Measurements from ENCODE around the gene LAMC2. TPM values are rescaled to one million over a fixed set of nuclear protein-coding genes. Genes with fewer than 3 reads are reported as not detected.

LAMC2 gene
- total RNA-seq, 4 donors from 2014 or later, result 11.2 to 32.6 (median 14.9) TPM

DNA sequence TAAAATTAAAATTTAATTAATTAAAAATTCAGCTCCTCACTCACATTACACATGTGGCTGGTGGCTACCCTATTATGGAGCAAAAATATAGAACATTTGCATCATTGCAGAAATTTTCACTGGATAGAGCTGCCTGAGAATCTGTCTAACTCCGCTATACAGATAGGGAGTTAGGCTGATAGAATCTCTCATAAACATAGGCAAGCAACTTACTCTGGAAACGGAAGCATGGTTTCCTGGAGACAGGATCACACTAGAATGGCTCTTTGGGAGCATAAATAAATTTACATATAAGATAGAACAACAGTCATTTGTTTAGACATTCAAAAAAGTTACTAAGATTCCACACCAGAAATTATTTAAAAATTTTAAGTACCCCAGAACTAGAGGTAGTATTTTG, 12.2 kb upstream of the LAMC2 start:
- Histone ChIP-seq H3K27ac (replicated peaks in 1 of 4) (no peak overlapping the region), H3K9me3 (no peaks in the 10 kb centered on the region), H3K4me1 (peaks cover 0 to 15% (median 9%) of the 10 kb centered on the region in 4 donors), H3K4me3 (no peak overlapping the region), H3K27me3 (no peaks in the 10 kb centered on the region), H3K36me3 (no peaks in the 10 kb centered on the region)
- intact Hi-C loops (cut with DNase I), result no loop called here
- WGBS, result 72% methylated on average over 2 of the region's 2 CpGs
- DNase-seq (ENCODE audit: extremely low spot score), result no peak
- TF ChIP-seq, protein P1, sequence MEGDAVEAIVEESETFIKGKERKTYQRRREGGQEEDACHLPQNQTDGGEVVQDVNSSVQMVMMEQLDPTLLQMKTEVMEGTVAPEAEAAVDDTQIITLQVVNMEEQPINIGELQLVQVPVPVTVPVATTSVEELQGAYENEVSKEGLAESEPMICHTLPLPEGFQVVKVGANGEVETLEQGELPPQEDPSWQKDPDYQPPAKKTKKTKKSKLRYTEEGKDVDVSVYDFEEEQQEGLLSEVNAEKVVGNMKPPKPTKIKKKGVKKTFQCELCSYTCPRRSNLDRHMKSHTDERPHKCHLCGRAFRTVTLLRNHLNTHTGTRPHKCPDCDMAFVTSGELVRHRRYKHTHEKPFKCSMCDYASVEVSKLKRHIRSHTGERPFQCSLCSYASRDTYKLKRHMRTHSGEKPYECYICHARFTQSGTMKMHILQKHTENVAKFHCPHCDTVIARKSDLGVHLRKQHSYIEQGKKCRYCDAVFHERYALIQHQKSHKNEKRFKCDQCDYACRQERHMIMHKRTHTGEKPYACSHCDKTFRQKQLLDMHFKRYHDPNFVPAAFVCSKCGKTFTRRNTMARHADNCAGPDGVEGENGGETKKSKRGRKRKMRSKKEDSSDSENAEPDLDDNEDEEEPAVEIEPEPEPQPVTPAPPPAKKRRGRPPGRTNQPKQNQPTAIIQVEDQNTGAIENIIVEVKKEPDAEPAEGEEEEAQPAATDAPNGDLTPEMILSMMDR (IDR thresholded peaks at IDR 0.05), result no peak
- no peak for TF ChIP-seq POLR2A (IDR thresholded peaks at IDR 0.05; ENCODE audit: low read depth)
- TF ChIP-seq EP300 (IDR thresholded peaks at IDR 0.05), result no peak
- TF ChIP-seq POLR2AphosphoS5 (IDR thresholded peaks at IDR 0.05), result no peak

DNA sequence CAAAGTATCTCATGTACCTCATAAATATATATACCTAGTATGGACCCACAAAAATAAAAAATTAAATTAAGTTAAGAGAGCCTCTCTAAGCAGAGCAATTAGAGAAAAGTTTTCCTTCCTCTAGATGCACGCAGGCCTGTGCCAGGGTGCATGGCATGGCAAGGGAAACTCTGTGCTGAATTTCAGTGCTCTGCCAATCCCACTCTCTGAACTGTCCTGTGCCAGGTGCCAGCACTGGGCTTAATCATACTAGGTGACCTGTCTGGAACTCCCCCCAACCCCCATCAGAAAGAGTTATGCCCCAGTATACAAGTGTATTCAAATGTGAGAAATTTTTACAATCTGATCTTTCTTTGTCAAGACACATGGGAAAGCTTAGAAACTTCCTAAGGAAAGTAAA, 10.4 kb upstream of the LAMC2 start:
- H3K4me3 ChIP-seq, result no peak overlapping the region
- intact Hi-C loops (cut with DNase I), result no loop called here
- no peak for DNase-seq (ENCODE audit: extremely low spot score)
- TF ChIP-seq, protein P1 (IDR thresholded peaks at IDR 0.05), result no peak
- TF ChIP-seq EP300 (IDR thresholded peaks at IDR 0.05) (no peak), POLR2AphosphoS5 (IDR thresholded peaks at IDR 0.05) (no peak), POLR2A (IDR thresholded peaks at IDR 0.05; ENCODE audit: low read depth) (no peak)
- peaks cover 7 to 31% (median 24%) of the 10 kb centered on the region in 4 donors for H3K4me1 ChIP-seq
- no peaks in the 10 kb centered on the region for H3K36me3 ChIP-seq
- no peaks in the 10 kb centered on the region for H3K27me3 ChIP-seq
- H3K27ac ChIP-seq (replicated peaks in 1 of 4), result no peak overlapping the region
- H3K9me3 ChIP-seq, result no peaks in the 10 kb centered on the region
- WGBS, result 94% methylated on average over 1 of the region's 1 CpG

DNA sequence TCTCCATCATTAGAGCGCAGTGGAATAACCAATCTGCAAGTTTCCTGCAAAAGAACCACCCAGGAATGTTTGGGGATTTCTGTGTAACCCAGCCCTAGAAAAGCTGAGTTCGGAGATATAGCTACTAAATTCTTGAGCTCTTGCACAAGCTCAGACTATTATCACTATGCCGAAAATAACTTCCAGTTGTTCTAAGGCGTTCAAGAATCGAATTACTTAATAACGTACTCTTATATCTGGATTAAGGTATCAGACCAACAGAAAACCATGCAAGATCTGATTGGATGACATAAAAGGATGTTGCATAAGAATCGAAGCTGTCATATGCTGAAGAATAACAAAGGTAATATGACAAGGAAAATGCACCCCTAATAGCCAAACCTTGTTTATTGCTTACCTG, 7.5 kb upstream of the LAMC2 start:
- TF ChIP-seq EP300 (IDR thresholded peaks at IDR 0.05), result no peak
- TF ChIP-seq POLR2A (IDR thresholded peaks at IDR 0.05; ENCODE audit: low read depth), result no peak
- TF ChIP-seq, protein P1 (IDR thresholded peaks at IDR 0.05), result no peak
- no peak for TF ChIP-seq POLR2AphosphoS5 (IDR thresholded peaks at IDR 0.05)
- intact Hi-C loops (cut with DNase I), result no loop called here
- no peaks in the 10 kb centered on the region for H3K27me3 ChIP-seq
- 64% methylated on average over 7 of the region's 7 CpGs for WGBS
- no peak for DNase-seq (ENCODE audit: extremely low spot score)
- H3K27ac ChIP-seq (replicated peaks in 1 of 4), result no peak overlapping the region
- no peak overlapping the region for H3K4me3 ChIP-seq
- no peaks in the 10 kb centered on the region for H3K9me3 ChIP-seq
- H3K4me1 ChIP-seq, result peaks cover 15 to 41% (median 35%) of the 10 kb centered on the region in 4 donors
- no peaks in the 10 kb centered on the region for H3K36me3 ChIP-seq

DNA sequence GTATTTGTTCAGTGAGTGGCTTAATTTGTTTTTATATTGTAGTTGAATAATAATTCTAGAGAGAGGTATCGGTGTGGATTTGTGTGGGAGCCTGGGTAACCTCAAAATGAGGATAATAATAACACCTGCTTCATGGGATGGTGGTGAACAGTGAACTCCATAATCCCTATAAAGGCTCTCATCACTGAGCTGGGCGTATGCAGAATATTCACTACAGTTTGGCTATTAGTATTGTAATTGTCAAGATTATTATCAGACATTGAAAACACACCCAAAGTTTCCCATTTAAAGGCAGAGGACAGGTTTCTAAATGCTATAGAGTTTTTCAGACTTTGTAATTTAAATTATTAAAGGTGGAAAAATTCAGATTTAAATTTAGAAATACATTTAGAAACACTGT, 7.0 kb upstream of the LAMC2 start:
- WGBS, result 88% methylated on average over 2 of the region's 2 CpGs
- no peak for DNase-seq (ENCODE audit: extremely low spot score)
- Histone ChIP-seq H3K4me3 (no peak overlapping the region), H3K36me3 (no peaks in the 10 kb centered on the region), H3K27ac (replicated peaks in 1 of 4) (peak overlapping the region in 3 of 4 donors; percentile 20 to 80 (median 78)), H3K9me3 (no peaks in the 10 kb centered on the region), H3K4me1 (peaks cover 15 to 41% (median 35%) of the 10 kb centered on the region in 4 donors), H3K27me3 (no peaks in the 10 kb centered on the region)
- intact Hi-C loops (cut with DNase I), result no loop called here
- TF ChIP-seq EP300 (IDR thresholded peaks at IDR 0.05), result no peak
- no peak for TF ChIP-seq POLR2A (IDR thresholded peaks at IDR 0.05; ENCODE audit: low read depth)
- TF ChIP-seq POLR2AphosphoS5 (IDR thresholded peaks at IDR 0.05), result no peak
- TF ChIP-seq, protein P1 (IDR thresholded peaks at IDR 0.05), result no peak

DNA sequence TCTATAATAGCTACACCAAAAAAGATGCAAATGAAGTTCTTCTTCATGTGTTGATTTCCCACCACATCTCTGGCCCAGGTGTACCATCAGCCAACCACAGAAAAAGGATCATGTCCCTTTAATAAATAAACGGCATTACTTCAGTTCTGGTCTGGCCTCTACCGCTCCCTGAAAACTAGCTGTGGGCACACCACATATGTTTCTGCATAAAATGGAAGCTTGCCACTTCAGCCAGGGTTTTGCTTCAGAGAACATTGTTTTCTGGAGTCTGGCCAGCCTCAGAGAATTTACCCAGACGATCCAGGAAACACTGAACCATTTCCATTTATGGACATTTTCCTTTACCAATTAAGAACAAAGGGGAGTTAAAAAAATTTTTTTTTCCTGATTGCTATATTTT, 5.8 kb upstream of the LAMC2 start:
- intact Hi-C loops (cut with DNase I), result no loop called here
- 8% methylated on average over 3 of the region's 3 CpGs for WGBS

More for the DNA sequence above, 5.8 kb upstream of the LAMC2 start:
- peaks cover 15 to 41% (median 35%) of the 10 kb centered on the region in 4 donors for H3K4me1 ChIP-seq
- peak overlapping the region; percentile 68 to 80 (median 78) for H3K27ac ChIP-seq (replicated peaks in 1 of 4)
- no peak for DNase-seq (ENCODE audit: extremely low spot score)
- no peak overlapping the region for H3K4me3 ChIP-seq
- peak; percentile 45 to 59 for TF ChIP-seq POLR2AphosphoS5 (IDR thresholded peaks at IDR 0.05)
- TF ChIP-seq, protein P1 (IDR thresholded peaks at IDR 0.05), result no peak
- no peaks in the 10 kb centered on the region for H3K36me3 ChIP-seq
- H3K9me3 ChIP-seq, result no peaks in the 10 kb centered on the region
- H3K27me3 ChIP-seq, result no peaks in the 10 kb centered on the region

Measured in esophagus muscularis mucosa (tissue), 4 donors.